NCI-H748 treated with DMSO at 0.1 percent for 48 hours (cell line): ENCODE measurements around the gene TSKU.
"Not testable (repeated sequence)": the region's sequence is repeated elsewhere in the genome, so short reads cannot be mapped to it uniquely, and the experiment has no call there.

Experiments
- DNase-seq: peaks from one replicate; lab custom pipeline; 2025; lab: John Stamatoyannopoulos, UW

The TSKU gene

GRCh38 chr11:76824980-76825725 lies 42.0 kb downstream of the TSKU start:
- no peak for DNase-seq

DNA sequence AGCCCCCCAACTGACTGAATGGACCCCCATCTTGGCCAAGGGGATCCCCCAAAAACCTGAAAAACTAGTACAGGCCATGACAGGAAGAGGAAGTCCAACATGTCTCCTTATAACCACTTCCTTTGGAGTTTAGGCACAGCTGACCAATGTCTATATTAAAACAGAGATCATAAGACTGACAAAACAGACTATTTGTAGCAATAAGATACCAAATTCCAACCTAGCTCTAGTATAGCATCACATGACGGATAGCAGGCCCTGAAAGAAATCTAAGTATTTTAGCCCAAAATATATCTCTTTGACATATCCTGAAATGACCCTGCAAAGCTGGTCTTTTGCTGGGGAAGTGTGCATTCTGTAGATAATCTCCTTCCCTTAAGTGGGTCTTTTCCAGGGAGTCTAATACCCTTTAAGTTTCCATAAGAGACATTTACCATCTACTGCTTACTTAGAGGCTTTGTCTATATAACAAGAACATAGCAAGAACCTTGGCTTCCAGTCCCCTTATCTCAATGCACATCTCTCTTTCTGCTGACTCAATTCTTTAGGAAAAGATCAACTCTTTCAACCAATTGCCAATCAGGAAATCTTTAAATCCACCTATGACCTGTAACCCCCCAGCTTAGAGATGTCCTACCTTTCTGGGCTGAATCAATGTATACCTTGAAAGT lies 42.7 kb downstream of the TSKU start:
- no peak for DNase-seq

GRCh38 chr11:76826508-76826907 lies 43.4 kb downstream of the TSKU start:
- DNase-seq, result not testable (repeated sequence)

- not testable (repeated sequence) for DNase-seq
Observed at GRCh38 chr11:76827005-76827404, 43.8 kb downstream of the TSKU start.

GRCh38 chr11:76830639-76831327 lies 47.6 kb downstream of the TSKU start:
- no peak for DNase-seq

DNA sequence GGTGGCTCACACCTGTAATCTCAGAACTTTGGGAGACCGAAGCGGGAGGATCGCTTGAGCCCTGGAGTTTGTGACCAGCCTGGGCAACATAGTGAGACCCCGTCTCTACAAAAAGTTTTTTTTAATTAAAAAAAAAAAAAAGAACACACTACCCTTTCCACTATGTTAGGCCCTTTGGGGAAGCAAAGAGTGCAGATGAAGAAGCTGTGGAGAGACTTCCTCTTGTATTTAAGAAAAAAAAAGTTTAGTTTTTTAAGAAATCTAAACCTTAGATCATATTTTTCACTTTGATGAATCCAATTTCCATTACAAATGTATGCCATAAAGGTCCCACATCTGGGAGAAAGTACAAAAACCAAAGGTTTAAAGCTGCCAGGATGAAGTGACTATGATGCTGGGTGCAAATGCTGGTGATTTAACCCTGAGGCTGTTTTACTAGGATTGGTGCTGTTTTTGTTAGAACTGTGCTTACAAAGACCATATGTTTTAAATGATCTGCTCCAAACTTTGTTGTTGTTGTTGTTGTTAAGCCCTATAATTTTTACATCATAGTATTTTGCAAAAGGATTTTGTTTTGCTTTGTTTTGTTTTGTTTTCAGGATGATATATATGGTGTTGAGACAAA lies 48.6 kb downstream of the TSKU start:
- DNase-seq, result no peak

DNA sequence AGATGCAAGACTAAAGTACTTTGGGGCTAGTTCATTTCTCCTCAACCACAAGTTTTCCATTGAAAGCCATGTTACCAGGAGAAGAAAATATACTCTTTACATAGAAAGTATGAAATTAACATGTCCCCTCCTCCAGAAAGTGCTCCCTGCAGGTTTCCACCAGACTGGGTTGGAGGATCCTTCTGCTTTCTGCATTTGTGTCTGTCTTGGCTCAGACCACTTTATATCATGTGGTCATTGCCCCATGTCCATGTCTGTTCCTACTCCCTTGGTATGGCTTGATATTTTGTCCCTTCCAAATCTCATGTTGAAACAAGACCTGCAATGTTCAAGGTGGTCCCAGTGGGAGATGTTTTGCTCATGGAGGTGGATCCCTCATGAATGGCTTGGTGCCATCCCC lies 49.2 kb downstream of the TSKU start:
- no peak for DNase-seq

DNA sequence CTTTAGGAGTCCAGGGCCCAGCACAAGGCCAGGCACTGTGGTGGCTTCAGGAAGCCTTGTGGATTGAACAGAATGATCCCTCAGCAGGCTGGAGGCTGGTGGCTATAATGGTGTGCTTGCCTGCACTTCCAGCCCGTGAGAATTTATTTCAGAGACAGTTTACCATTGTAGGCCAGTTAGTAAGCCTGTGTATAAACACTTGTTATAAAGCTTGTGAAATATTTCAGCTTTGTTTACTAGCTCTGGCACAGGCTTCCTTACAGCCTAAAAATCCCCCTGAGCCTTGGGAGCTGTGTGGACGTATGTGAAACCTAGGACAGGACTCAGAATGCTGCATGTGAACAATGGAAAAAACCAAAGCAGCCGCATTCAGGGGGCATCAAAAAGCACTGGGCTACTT lies 51.0 kb downstream of the TSKU start:
- DNase-seq, result no peak

DNA sequence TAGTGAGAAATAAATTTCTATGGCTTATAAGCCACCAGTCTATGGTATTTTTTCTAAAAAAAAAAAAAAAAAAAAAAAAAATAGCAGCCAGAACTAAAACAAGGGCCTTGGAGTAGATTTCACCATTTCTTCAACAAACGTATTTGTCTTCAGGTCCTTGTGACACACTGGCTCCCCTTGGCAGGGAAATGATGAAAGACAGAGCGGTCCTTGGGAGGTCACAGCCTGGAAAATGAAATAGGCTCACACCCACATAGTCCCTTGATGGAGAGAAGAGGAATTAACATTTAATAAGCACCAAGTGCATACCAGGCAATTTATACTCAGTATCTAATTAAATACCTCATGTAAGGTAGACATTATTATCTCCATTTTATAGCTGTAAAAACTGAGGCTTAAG lies 51.9 kb downstream of the TSKU start:
- DNase-seq, result no peak

- DNase-seq, result no peak
Observed at GRCh38 chr11:76835928-76836612, 52.9 kb downstream of the TSKU start.

- no peak for DNase-seq
Observed at GRCh38 chr11:76836613-76837291, 53.6 kb downstream of the TSKU start.

DNA sequence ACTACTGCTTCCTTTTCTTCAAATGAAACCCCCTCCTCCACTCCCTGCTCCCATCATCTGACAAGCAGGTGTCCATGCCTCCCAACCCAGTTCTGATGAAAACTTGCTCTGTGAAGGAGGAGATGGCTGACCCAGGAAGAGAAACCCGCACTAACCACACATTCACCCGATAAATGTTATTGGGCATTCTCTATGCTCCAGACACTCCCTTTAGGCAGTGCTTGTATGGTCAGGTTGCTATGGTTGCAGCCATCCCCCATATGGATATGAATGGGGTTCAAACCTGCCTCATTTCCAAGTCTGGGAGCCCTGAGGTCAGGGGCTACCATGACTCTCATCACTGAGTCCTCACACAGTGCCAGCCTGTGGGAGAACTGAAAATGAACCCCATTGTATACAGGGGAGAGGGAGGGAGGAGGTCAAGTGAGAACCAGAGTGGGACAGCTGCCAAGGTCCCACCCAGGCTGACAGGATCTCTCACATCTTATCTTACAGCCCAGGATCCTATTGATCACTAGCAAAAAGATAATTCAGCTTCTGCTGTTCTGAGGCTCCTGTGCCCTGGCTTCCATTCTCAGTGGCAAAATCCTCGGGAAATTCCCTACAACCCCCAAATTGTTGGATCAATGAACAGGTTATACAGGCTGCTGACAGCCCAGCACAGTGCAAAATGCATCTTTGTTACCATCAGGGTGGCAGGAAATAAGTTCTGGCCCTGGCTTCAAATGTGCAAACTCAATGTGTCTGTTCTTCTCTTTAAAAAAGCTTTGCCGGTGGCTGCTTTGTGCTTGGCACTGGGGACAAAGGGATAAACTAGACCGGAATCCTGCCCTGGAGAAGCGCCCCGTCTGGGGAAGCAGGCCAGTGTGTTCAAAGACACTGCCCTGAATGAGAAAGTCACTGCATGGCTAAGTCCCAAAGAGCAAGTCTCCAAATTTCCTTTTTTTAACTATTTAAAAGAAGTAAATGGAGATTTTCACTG lies 54.8 kb downstream of the TSKU start:
- DNase-seq, result no peak

GRCh38 chr11:76838678-76839068 lies 55.5 kb downstream of the TSKU start:
- no peak for DNase-seq

DNA sequence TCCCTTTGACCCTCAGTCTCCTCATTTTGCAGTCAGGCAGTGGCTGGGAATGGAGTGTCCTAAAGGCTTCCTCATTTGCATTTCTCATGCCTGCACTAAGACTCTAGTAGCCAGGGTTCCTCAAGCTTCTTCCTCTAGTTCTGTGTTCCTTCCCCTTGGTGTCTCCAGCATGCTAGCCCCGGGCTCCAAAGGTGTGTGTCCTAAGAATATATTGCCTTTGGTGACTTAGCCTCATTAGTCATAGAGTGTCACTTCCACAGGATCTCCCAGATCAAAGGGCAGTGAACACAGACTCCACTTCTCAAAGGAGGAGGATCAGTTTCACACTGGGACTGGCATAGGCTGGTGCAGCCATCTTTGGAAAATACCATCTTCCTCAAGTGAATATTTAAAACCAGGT lies 56.2 kb downstream of the TSKU start:
- no peak for DNase-seq

DNA sequence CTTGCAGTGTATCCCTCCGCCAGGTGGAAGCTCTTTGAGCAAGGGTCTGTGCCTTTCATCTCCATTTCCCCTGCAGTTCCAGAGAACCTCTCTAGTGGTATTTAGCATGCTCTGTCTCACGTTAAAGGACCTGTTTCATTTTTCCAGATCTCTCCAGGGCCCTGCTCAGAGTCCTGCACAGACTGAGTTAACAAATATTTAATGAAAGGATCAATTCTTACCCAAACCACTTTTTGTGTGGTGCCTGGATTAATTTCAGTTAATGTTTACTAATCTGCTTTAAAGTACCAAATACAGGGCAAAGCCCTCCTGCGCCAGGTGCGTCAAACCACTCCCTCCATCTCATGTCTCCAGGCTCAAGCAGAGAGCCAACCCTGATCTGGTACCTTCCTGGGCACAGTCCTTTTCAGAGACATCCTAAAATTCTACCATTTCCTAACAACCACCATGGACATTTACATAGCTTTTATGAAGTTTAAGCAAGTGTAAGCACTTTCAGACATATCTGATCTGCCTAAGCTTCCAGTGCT lies 58.8 kb downstream of the TSKU start:
- no peak for DNase-seq

DNA sequence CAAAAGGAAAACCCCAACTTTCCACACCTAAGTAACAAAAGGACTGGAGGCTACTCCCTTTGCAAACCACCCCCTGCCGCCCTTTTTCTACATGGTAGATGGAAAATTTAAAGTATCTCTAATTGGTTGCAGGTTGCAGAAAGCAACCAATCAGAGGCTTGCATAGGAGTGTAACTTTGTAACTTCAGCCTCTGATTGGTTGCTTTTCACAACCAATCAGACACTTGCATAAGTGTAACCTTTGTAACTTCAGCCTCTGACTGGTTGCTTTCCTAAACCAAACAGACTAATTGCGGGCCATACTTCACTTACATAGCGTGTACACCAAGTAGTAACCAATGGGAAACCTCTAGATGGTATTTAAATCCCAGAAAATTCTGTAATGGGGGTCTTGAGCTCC lies 60.8 kb downstream of the TSKU start:
- DNase-seq, result no peak

- DNase-seq, result no peak
Observed at GRCh38 chr11:76844511-76844910, 61.4 kb downstream of the TSKU start.

- no peak for DNase-seq
Observed at GRCh38 chr11:76845069-76845468, 61.9 kb downstream of the TSKU start.

DNA sequence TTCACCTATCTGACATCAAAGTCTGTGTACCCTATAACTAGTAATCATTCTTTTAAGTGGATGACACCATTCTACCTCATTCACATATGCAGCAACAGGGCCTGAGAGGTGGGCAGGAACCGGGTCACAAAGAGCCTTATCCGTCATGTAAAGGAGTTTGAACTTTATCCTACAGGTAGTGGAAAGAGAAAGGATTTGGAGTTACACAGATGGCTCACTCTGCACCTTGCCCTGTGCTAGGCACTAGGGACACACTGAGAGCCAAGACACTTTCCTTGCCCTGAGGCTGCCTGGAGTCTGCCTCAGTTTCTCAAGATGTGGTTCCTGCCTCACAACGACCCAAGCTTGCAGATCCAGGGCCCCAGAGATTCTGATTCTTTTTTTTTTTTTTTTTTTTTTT lies 63.3 kb downstream of the TSKU start:
- DNase-seq, result no peak
